Hepatocyte (in vitro differentiated cells): ENCODE measurements around the gene CITED4.

Experiments used
- CTCF ChIP-seq: fragments of 200-600 bp; sonication (generic); IDR thresholded peaks from 2 replicates; pipeline ENCODE4 v1.5.1; 2016; ENCODE audit warnings: antibody characterized with exemption, mild to moderate bottlenecking; ENCODE audit not compliant: poor library complexity
- EZH2phosphoT487 ChIP-seq: fragments of 200-600 bp; sonication (generic); IDR thresholded peaks from one replicate; pipeline ENCODE4 v1.6.1; 2018; ENCODE audit warnings: antibody characterized with exemption, mild to moderate bottlenecking, low read depth, moderate library complexity; ENCODE audit not compliant: unreplicated experiment, severe bottlenecking

- TF ChIP-seq CTCF: no peak
- no peak for TF ChIP-seq EZH2phosphoT487
Measured at GRCh38 chr1:40820911-40821693, 41.1 kb downstream of the CITED4 start.
